22Rv1 (cell line): Measurements from ENCODE around the gene PSMD11.

Source experiments
- CTCF ChIP-seq: fragments of 450-650 bp; IDR thresholded peaks from 2 replicates; pipeline ENCODE4 v1.5.1; 2017; ENCODE audit warnings: mild to moderate bottlenecking
- ZFX ChIP-seq: fragments of 450-650 bp; IDR thresholded peaks from 2 replicates; pipeline ENCODE4 v1.6.1; 2017; ENCODE audit warnings: antibody characterized with exemption, borderline replicate concordance

- TF ChIP-seq CTCF (no peak), ZFX (no peak)
Measured at GRCh38 chr17:32475258-32475657, 30.9 kb downstream of the PSMD11 start.
